SK-N-MC (cell line): Measurements from ENCODE around the gene CFAP410.

Experiments
- EZH2 ChIP-seq: fragments of 200-600 bp; sonication (generic); IDR thresholded peaks from one replicate; pipeline ENCODE4 v1.6.1; 2017; ENCODE audit warnings: antibody characterized with exemption
- FOXP2 ChIP-seq: optimal IDR thresholded peaks from 2 replicates; pipeline ENCODE3; 2011; ENCODE audit warnings: mild to moderate bottlenecking, moderate library complexity; ENCODE audit not compliant: insufficient read depth; ENCODE audit errors: extremely low read length, control extremely low read depth
- POLR2AphosphoS5 ChIP-seq: IDR thresholded peaks from 2 replicates; pipeline ENCODE4 v1.6.1; 2012; ENCODE audit warnings: mild to moderate bottlenecking, low read depth, low read length, borderline replicate concordance

DNA sequence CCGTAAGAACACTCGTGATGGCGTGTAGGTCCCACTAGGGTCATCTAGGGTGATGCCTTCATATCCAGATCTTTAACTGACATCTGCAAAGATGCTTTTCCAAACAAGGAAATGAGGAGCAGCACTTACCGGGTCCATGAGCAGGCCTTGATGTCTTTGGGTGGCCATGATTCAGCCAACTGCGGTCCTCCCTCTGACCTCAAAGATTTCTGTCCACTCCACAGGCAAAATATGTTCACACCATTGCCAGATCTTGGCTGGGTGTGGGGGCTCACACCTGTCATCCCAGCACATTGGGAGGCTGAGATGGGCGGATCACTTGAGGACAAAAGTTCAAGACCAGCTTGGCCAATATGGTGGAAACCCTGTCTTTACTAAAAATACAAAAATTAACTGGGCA lies 32.4 kb upstream of the CFAP410 start:
- TF ChIP-seq EZH2 (no peak), POLR2AphosphoS5 (no peak), FOXP2 (no peak)
